Activated naive CD8-positive, alpha-beta T cell treated with anti-CD3 and anti-CD28 coated beads, Interleukin-2, amount 50 U/mL, for 16 hours (primary cell): ENCODE data around the gene STRN.
"Not testable (repeated sequence)": the region's sequence is repeated elsewhere in the genome, so short reads cannot be mapped to it uniquely, and the experiment has no call there.

Experiments used
- DNase-seq: peaks from one replicate; pipeline ENCODE4 v3.0.0-alpha.2; 2020; ENCODE audit warnings: low read depth, low spot score

The STRN gene

DNA sequence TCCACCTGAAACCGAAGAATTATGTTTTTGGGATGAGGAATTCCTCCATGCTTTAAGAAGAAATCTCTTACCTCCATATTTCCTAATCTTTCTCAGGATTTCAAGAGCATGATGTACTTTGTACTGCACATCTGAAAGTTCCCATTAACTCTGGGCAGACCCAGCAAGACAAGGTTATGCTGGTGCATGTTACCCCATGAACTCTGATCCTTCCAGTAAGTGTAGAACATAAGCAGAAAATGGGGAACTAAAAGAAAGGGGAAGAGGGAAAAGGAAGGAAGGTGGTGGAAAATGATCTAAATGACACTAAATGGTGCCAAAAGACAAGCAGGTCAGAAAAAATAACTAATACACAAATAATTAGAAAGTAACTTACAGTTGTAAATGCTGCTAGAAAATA is 50.7 kb downstream of the STRN start:
- no peak for DNase-seq

DNA sequence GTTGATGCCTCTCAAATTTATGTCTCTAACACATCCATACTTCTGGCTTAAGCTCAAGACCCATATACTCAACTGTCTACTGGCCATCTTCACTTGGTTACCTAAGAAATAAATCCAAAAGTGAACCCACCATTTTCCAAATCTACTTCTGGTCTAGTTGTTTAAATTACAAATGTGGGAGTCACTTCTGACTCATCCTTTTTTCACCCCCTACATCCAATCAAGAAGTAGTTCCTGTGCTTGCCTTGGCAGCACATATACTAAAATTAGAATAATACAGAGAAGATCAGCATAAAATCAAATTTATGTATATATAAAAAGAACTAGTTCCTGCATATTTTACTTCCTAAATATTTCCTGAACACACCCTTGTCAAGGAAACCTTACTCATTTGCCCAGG is 53.6 kb downstream of the STRN start:
- DNase-seq, result no peak

DNA sequence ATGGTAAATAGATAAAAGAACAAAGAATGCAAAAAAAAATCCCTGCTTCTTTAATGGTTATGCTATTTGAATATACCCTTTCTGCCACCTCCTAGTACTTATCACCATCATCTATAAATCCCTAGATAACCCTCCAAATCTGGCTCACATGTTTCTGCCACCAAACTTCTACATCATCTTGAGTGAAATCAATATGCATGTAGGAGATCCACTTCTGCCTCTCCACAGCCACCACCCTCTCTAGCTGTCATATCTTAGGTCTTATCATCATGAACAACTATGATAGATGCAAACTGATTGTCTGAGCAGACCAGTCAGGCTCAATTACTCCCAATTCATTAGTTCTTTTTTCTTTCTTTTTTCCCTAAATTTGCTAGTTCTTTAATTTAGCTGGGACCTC is 55.3 kb downstream of the STRN start:
- DNase-seq, result no peak

DNA sequence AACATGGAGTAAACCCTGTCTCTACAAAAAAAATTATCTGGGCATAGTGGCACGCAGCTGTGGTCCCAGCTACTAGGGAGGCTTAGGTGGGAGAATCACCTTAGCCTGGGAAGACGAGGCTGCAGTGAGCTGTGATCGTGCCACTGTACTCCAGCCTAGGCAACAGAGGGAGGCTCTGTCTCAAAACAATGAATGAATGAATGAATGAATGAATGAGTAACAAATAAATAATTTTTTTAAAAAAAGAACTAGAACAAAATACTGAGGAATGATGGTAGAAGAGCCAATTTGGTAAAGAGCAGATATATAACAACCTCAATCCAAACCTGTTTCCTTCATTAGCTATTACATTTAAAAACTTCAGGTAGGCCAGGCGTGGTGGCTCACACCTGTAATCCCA is 60.1 kb downstream of the STRN start:
- no peak for DNase-seq

DNA sequence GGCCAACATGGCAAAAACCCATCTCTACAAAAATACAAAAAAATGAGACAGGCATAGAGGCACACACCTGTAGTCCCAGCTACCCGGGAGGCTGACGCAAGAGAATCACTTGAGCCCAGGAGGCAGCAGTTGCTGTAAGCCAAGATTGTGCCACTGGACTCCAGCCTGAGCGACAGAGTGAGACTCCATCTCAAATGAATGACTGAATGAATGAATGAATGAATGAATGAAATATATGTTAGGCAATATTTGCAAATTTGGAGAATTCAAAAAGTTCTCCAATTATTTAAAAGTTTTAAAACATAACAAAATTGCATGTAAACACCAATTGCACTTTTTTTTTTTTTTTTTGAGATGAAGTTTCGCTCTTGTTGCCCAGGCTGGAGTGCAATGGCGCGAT is 61.7 kb downstream of the STRN start:
- DNase-seq, result no peak

DNA sequence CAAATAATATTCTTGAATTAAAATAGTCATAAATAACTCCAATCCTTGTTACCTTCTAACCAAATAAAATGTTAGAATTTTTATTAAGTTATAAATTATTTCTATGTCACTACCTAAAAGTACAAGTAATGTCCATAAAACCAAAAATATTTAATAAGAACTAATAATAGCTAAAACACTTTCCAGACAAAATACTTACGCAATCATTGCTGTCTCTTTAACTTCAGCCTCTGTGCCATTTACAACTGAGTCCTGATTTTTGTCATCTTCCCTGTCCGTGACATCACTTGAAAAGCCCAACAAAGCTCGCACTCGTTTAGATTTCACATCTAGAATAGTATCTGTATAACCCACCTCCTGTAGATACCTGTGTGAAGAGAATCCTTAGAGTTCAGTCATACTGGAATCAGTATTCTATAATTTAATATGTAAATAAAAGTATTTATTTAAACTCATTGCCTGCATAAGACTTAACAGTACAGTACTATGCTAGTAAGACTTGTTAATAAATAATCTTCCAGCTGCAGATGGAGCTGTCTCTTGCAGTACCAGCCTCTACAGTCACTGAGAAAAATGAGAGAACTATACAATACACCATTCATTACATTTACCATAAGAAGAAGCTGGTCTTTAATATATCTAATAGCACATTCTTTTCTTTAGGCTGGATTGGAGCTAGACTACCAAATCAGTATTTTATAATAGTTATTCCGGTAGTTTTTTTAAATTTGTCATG is 63.8 kb downstream of the STRN start:
- no peak for DNase-seq

DNA sequence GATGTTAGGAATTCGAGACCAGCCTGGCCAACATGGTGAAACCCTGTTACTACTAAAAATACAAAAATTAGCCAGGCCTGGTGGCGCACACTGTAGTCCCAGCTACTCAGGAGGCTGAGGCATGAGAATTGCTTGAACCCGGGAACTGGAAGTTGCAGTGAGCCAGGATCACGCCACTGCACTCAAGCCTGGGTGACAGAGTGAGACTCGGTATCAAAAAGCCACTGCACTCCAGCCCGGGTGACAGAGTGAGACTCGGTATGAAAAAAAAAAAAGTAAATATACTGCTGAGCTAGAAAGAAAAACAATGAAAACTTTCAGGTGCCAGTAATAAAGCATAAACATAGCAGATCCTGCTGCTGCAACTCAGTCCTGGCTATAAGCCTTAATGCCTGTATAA is 73.5 kb downstream of the STRN start:
- no peak for DNase-seq

DNA sequence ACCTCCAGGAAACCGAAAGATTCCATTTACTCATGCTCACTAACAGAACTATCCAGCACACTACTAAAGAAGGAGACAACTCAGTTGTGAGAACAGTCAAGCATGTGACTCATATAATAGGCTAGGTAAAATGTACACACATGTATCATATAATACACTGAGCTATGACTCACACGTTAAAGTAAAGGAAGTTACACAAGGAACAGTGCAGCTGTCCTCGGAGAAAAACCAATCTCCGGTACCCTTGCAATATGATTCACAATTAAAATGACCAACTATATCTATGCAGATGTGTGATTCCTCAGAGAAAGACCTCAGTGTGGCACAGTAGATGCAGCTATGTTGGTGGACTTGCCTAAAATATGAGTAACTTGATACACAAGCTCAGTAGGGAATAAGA is 76.5 kb downstream of the STRN start:
- no peak for DNase-seq

DNA sequence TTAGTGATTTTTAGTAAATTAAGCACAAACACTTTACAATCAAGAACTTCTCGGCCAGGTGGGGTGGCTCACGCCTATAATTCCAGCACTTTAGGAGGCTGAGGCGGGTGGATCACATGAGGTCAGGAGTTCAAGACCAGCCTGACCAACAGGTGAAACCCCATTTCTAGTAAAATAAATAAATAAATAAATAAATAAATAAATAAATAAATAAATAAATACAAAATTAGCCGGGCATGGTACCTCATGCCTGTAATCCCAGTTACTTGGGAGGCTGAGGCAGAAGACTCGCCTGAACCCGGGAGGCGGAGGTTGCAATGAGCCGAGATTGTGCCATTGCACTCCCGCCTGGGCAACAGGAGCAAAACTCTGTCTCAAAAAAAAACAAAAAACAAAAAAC is 79.2 kb downstream of the STRN start:
- not testable (repeated sequence) for DNase-seq

DNA sequence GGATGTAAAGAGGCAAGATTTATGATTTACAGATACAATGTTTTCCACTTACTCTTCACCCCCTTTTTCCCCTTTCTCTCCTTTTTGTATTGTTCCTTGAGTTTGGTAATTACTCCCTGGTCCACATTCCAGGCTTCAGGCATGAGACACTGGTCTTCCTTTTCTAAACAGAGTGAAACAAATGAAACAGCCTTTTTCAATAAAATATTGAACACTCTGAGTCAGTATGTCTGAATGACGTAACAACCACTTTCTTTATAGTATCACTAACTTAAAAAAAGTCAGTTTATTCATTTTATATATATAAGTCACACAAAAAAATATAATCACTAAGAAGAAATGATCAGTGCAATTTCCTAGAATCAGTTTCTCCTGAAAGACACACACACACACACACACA is 79.7 kb downstream of the STRN start:
- no peak for DNase-seq

DNA sequence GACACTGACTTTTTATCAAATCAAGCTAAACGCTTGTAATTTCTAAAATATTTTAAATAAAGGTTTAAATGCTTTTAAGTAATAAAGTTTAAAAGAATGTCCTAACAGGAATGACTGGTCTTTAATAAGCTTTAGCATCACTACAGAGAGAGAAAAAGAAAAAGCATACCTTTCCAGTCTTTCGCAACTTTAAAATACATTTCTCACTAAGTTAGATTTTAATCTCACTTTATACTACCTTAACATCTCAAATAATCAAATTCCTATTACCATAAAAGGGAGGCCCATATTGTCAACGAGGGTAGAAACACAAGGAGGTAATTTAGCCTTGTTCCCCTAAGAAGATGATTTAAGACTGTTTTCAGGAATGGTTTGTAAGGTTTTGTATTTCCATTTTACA is 80.7 kb downstream of the STRN start:
- no peak for DNase-seq

DNA sequence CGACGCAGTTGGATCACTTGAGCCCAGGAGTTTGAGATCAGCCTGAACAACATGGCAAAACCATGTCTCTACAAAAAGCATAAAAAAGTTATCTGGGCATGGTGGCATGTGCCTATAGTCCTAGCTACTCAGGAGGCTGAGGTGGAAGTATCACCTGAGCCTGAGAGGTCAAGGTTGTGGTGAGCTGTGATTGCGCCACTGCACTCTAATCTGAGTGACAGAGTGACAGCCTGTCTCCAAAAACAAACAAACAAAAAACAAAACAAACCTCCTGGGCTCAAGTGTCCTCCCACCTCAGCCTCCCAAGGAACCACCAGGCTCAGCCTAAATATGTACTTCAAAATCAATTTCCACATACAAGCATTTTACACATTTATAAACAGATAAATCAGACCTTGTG is 83.8 kb downstream of the STRN start:
- no peak for DNase-seq

DNA sequence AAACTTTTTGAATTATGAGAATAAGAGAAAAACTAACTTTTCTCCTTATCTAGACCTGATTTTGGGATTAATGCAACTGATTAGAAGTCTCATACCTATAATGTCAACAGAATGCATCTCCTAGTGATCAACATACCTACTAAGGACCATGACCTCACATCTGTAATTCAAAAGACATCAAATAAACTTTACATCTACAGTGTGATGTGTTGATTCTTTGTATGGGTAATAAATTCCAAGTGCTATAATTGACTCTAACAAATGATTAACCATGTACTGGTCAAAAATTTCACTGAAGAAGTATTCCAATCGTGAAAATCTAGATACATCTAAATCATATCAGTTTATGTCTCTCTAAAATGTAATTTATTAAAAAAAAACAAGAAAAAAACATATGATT is 84.5 kb downstream of the STRN start:
- DNase-seq, result no peak

DNA sequence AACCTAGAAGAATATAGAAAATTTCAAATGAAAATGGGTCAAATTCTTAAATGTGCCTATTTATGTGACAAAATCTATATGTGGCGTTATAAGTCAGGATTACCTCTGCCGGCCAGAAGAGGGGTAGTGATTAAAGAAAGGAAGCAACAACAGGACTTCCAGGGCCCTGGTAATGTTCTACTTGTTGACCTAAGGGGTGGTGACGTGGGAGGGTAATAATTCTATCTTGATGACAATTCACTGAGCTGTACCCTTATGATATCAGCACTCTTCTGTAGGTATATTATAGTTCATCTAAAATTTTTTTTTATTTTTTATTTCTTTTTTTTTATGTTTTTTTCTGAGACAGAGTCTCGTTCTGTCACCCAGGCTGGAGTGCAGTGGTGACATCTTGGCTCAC is 87.9 kb downstream of the STRN start:
- no peak for DNase-seq

DNA sequence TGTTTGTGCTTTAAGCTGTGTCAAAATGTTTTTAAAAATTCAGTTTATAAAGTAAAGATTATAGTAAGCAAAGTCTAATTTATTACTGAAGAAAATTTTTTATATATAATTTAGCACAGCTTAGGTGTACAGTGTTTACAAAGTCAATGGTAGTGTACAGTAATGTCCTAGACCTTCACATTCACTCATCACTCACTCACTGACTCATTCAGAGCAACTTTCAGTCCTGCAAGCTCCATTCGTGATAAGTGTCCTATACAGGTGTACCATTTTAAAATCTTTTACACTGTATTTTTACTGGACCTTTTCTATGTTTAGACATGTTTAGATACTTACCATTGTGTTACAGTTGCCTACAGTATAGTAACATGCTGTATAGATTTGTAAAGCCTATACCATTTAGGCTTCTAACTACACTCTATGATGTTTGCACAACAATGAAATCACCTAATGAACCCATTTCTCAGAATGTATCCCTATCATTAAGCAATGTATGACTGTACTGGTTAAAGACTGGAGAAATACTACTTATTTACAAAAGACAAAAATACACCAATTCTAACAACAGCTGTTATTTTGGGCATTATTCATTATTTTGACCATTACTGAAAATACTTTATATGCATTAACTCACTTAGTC is 95.1 kb downstream of the STRN start:
- DNase-seq, result no peak

DNA sequence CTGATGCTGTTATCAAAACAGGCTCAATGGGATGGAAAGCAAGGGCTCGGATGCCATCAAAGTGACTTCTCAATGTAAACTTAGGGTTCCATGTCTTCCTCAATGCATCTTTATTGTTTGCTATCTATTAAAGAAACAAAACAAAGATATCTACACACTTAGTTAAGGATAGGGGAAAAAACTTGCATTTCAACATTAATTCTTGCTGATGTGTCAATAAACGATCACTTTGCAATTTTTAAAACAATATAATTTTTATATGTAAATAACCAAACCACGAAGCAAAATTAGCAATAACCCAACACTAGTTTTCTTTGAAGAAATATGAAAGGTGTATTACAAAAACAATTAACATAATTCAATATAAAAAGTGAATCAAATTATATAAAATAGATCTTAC is 96.7 kb downstream of the STRN start:
- no peak for DNase-seq

DNA sequence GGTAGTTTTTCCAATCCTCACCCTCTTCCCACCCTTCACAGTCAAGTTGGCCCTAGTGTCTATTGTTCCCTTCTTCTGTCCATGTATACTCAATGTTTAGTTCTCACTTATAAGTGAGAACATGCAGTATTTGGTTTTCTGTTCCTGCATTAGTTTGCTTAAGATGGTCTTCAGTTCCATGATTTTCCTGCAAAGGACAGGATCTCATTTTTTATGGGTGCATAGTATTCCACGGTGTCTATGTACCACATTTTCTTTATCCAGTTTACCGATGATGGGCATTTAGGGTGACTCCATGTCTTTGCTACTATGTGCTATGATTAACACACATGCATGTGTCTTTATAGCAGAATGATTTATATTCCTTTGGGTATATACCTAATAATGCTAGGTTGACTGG is 104.4 kb downstream of the STRN start:
- DNase-seq, result no peak

DNA sequence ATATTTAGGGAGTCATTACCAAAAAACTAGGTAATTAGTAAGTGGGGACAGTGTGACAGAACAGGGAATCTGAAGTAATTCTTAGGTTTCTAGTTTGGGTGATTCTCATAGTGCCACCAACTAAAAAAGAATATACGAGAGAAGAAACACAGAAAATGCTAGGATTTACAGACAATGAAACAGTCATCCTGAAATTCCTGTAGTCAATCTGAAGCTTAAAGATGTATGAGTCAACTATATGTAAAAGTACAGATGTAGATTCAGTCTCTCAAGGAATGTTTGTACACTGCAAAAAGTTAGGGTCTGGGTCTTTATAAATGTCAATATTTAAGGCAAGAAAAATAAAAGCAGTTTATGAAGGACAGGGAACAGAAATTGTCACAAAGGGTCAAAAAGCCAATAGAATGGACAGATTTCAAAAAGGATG is 107.0 kb downstream of the STRN start:
- no peak for DNase-seq

DNA sequence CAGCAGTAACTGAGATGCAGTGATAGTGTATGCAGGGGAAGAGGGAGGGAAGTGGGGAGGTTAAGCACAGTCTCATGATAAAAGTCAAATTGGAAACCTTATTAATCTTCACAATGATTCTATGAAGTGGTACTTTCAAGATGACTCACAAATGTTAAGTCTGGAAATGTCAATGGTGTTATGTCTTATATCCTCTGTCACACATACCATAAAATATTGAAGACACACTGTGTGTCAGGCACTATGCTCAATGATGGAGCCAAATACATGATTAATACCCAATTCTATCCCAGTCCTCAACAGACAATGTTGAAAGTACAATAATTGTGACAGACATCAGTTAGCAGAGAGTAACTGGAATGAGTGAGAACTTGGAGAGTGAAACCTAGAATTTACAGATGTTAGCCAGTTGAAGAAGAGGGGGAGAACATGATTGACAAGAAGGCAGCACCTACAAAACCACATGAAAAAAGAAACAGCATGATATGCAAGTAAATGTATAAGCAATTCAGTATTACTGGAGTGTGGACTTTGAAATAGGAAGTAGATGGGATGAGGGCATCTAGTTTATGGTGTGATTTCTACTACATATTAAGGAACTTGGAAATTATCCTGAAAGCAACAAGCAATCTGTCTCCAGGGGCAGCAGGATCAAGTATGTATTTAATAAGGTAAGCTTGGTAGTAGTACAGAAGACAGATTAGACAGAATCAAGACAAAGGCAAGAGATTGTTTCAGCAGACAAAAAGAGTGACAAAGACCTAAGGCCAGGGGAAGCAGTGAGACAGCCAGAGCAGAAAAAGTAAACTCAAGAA is 107.6 kb downstream of the STRN start:
- no peak for DNase-seq

DNA sequence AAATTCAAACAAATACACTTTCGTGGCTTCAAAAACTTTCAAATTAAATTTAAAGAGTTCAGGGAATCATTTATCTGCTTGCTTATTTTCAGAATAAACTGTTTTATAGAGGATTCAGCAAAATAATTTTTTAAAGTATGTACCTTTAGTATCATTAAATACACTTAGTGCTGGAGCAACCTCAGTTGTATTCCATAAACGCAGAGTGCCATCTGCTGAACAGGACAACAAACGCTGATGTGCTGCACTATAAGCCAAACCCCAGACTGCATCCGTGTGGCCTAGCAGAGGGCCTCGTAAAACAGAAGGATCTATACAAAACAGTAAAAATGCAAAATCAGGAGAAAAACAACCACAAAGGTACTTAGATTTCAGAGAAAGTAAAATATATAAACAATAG is 108.6 kb downstream of the STRN start:
- no peak for DNase-seq

DNA sequence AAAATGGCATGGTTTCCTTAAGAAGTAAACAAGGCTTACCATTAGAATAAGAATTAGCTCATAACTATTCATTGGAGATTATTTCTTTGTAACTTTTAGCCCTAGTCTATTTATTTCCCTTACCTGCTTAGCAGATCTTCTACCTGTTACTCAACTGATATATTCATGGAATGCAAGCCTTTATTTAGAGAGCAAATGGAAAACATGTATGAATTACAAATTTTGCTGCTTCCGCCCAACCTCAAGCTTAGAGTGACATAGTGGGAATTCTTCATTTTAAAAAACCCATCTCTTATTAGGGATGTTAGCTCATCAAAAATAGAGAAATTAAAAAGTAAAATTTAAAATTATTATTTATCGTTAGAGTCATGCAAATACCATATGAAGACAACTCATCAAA is 110.9 kb downstream of the STRN start:
- no peak for DNase-seq

DNA sequence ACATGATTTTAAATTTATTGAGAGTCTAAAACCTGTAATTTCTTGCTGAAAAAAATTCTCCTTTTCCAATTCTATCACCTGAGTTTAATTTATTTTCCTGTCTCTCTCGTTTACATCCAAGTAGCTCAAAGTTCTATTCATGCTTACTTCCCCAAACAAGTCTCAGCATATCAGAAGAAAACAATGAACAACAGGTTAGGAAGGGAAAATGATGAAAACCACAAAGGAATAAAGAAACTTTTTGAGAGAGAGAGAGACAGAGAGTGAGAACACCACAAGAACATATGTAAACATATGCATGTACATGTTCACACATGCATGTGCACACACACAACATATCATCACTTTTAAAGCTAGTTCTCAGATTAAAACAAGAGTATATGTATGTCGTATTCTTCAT is 112.1 kb downstream of the STRN start:
- DNase-seq, result no peak

DNA sequence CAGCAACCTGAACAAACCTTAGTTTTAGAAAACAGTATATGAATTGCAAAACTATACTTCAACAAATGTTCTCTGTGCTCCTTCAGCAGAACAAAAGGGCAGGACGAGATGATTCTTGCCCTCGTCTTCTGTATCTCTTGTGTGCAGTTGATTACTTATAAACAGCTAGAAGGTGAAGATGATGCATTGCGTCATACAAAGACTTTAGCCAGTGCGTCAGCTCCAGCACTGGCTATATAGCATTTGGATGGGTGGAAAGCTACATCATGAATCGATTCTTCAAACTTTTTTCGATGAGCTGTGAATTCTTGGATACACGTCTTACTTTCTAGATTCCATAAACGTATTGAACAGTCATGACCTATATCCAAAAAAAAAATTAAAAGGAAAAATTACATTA is 117.1 kb downstream of the STRN start:
- DNase-seq, result no peak
